ENCODE results near the gene FEM1C.

FEM1C gene

DNA sequence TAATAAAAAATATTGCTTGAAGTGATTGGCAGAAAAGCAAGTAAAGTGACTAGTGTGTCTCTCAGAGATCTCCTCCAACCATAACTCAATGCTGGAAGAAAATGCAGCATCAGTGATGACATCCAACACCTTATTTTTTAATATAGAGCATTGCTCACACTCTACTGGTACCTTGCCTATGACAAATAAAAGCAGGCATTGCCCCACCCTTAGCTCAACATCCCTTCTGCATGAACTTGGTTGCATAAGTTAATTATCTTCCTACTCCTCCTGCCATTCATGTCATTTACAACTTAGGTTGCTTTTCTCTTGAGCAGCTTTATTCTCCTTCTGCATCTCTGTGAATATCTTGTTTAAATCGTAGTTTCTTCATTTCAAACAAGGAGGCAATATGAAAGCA lies 41.2 kb downstream of the FEM1C start:
- CTCF ChIA-PET, result no interaction called here

GRCh38 chr5:115501464-115502210 lies 42.9 kb downstream of the FEM1C start:
- Histone ChIP-seq H3K4me1 (ENCODE audit: control insufficient read depth, insufficient read depth, low read length) (no peaks in the 10 kb centered on the region), H3K9me3 (ENCODE audit: control insufficient read depth, insufficient read depth, low read depth, low read length) (no peaks in the 10 kb centered on the region), H3K4me3 (ENCODE audit: low read depth, low read length) (no peak overlapping the region), H3K27ac (ENCODE audit: extremely low read depth, low read depth, low read length) (no peak overlapping the region), H3K36me3 (ENCODE audit: control insufficient read depth in 2 of 2, insufficient read depth in 1 of 2, low read length in 2 of 2) (no peaks in the 10 kb centered on the region)
- TF ChIP-seq SETDB1 (IDR thresholded peaks at IDR 0.05; ENCODE audit: insufficient read length, low read length), result no peak
- no peak for TF ChIP-seq ZNF560 (tag by site-specific recombination; IDR thresholded peaks at IDR 0.05; ENCODE audit: borderline replicate concordance)
- TF ChIP-seq, protein P1, sequence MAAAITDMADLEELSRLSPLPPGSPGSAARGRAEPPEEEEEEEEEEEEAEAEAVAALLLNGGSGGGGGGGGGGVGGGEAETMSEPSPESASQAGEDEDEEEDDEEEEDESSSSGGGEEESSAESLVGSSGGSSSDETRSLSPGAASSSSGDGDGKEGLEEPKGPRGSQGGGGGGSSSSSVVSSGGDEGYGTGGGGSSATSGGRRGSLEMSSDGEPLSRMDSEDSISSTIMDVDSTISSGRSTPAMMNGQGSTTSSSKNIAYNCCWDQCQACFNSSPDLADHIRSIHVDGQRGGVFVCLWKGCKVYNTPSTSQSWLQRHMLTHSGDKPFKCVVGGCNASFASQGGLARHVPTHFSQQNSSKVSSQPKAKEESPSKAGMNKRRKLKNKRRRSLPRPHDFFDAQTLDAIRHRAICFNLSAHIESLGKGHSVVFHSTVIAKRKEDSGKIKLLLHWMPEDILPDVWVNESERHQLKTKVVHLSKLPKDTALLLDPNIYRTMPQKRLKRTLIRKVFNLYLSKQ (tag by site-specific recombination; IDR thresholded peaks at IDR 0.05; ENCODE audit: borderline replicate concordance), result no peak
- TF ChIP-seq ZNF629 (tag by site-specific recombination; IDR thresholded peaks at IDR 0.05), result no peak
- no peak for TF ChIP-seq ZNF202 (tag by site-specific recombination; IDR thresholded peaks at IDR 0.05; ENCODE audit: borderline replicate concordance)
- TF ChIP-seq ZNF10 (tag by site-specific recombination; IDR thresholded peaks at IDR 0.05), result no peak
- TF ChIP-seq ZNF138 (tag by site-specific recombination; IDR thresholded peaks at IDR 0.05; ENCODE audit: borderline replicate concordance), result no peak
- TF ChIP-seq SP7 (tag by site-specific recombination; IDR thresholded peaks at IDR 0.05), result no peak
- TF ChIP-seq ZNF221 (tag by site-specific recombination; IDR thresholded peaks at IDR 0.05; ENCODE audit: borderline replicate concordance), result no peak
- no peak for TF ChIP-seq ZNF426 (tag by site-specific recombination; IDR thresholded peaks at IDR 0.05)
- no peak for TF ChIP-seq ZNF747 (tag by site-specific recombination; IDR thresholded peaks at IDR 0.05)
- no peak for TF ChIP-seq ZBTB20 (tag by site-specific recombination; IDR thresholded peaks at IDR 0.05)
- no peak for TF ChIP-seq TRIM28 (IDR thresholded peaks at IDR 0.05; ENCODE audit: borderline replicate concordance, low read length)
- TF ChIP-seq ZFP3 (tag by site-specific recombination; IDR thresholded peaks at IDR 0.05; ENCODE audit: low read depth), result no peak
- POLR2A ChIA-PET, result no interaction called here
- CTCF ChIA-PET, result interaction anchor here (0.7 kb wide), 1 partner anchor 73 kb away, joined by 3 read pairs; no protein-coding TSS in a partner anchor

More for the DNA sequence above, 41.2 kb downstream of the FEM1C start:
- Histone ChIP-seq H3K4me1 (ENCODE audit: control insufficient read depth, insufficient read depth, low read length) (no peaks in the 10 kb centered on the region), H3K9me3 (ENCODE audit: control insufficient read depth, insufficient read depth, low read depth, low read length) (no peaks in the 10 kb centered on the region), H3K36me3 (ENCODE audit: control insufficient read depth in 2 of 2, insufficient read depth in 1 of 2, low read length in 2 of 2) (no peaks in the 10 kb centered on the region), H3K4me3 (ENCODE audit: low read depth, low read length) (no peak overlapping the region), H3K27ac (ENCODE audit: extremely low read depth, low read depth, low read length) (no peak overlapping the region)
- POLR2A ChIA-PET, result no interaction called here
- TF ChIP-seq ZNF510 (tag by site-specific recombination; IDR thresholded peaks at IDR 0.05; ENCODE audit: insufficient replicate concordance) (no peak), ZBTB10 (tag by site-specific recombination; IDR thresholded peaks at IDR 0.05) (no peak), ELK4 (IDR thresholded peaks at IDR 0.05; ENCODE audit: borderline replicate concordance, low read depth, low read length) (no peak), KLF9 (tag by site-specific recombination; IDR thresholded peaks at IDR 0.05; ENCODE audit: low read depth) (no peak), ZNF843 (tag by site-specific recombination; IDR thresholded peaks at IDR 0.05) (no peak)
